Fibroblast of skin of right quadriceps (primary cell): ENCODE measurements around the gene BTG1.
"Not testable (repeated sequence)": the region's sequence is repeated elsewhere in the genome, so short reads cannot be mapped to it uniquely, and the experiment has no call there.

Experiments used
- DNase-seq: peaks from one replicate; pipeline ENCODE4 v3.0.0-alpha.2; 2013

BTG1 gene

DNA sequence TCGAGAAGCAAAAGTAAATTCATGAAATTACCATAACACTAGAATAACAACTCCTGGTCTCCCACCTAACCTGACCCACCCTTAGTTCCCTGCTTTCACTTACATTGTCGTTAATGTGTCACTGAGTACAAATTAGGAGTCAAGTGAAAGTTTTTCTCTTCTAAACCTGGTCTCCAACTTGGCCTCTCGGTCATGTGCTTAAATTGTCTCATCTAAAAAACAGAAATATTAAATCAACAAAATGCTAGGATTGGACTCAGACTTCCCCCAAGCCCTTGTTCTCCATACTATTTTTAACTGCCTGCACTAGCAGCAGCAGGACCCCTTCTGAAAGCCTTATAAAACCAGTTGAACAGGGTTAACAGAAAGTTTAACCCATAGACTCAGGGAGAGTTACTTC, 1.8 kb upstream of the BTG1 start:
- DNase-seq, result no peak

DNA sequence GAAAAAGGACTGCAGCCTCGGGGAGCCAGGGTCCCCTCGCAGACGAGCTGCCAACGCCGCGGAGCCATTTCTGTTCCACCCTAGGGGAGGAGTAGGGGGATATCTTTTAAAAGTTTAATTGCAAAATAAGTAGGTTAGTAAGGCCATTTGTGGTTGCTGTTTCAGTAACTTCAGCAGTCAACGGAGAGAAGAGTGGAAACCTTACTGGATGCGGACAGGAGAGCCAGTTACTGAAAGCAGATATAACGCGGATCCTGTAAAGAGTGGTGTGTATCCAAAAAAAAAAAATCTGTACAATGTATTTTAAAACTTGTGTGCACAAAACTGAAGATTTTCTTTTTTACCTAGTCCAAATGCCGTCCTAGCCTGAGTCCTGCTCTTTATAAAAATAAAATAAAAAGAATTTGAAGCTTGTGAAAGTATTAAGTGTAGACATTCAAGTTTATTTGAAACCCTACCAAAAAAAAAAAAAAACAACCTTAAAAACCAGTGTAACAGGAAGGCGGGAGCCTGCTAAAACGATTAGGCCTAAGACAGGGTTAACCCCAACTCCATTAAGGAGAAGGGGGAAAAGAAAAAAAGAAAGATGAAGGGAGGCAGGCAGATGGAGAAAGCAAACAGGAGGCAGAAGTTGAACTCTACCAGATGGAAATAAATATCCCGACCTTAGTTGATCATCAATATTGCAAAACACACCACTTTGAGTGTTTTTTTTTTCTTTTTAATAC, 1.0 kb upstream of the BTG1 start:
- DNase-seq, result no peak

DNA sequence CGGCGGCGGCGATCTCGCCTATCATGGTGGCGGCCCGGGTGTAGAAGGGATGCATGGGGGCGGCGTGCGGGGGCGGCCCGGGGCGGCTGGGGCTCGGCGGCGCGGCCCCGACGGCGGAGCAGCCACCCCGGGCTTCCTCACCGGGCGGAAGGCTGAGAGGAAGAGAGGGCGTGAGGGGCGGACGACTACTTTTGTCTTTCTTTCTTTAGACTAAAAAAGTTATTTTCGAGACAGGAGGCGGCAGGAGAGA, 240 bp downstream of the BTG1 start:
- no peak for DNase-seq

DNA sequence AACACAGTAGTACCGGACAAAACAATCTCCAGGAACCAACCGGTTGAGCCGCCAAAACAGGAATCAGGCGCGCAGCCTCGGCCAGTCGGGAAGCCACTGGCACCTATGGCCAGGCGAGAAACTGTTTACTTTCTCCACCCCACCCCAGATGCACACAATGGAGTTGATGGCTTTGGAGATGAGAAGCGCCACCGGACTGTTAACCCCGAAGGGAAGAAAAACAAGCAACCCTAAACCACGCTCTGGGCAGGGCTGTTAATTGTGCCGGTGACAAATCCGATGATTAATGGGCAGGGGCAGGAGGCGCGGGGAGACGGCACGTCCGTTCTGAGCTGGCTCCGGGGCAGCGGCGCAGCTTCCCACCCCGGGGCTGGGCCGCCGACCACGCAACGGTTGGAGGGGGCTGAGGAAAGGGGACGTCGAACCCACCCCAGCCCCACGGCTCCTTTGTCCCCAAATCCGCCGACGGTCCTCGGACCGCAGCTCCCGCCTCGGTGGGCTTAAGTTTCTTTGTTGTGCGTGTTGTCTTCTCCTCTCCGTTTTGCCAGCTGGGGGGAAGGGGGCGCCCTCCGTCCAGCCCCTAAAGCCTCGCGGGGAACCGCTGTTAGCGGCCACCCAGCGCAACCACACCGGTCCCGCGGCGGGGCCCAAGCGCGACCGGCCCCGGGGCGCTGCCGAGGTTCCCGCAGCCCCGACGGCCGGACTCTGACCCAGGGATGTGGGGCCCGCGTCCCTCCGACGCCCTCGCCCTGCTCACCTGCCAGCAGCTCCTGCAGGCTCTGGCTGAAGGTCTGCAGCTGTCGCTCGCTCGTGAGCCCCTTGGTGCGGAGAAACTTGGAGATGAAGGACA, 790 bp downstream of the BTG1 start:
- DNase-seq, result peak; percentile 61

DNA sequence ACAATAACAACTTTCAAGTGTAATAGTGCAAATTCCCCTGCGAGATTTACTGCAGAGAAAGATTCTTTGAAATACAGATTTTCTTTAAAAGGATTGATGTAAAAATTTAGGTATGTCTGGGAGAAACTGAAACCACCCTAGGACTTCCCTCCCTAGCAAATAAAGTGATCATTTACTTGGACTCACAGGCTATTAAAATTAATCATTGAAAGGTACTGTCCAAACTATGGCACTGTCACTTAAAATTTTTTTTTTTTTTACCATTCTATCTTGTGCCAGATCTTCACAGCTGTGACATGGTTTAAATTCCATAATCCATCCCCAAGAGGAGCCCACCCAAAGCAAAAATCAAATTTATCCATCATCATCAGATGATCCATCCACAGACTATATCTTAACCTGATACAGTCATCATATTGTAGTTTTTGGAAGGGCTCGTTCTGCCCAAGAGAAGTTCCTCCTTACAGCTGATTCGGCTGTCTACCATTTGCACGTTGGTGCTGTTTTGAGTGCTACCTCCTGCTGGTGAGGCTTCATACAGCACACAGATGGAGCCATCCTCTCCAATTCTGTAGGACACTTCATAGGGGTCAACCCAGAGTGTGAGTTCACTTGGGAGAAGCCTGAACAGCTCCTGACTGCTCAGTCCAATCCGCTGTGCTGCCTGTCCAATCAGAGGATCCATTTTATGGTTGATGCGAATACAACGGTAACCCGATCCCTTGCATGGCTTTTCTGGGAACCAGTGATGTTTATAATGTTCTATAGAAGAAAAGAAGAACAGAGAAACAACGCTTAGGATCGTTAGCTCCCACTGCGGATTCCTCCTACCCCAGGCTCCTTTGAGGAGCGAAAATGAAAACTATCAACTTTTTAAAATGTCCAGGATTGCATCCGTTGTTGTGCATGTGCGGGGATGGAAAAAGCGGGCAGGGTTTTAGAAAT, 1.7 kb downstream of the BTG1 start:
- DNase-seq, result peak; percentile 97

DNA sequence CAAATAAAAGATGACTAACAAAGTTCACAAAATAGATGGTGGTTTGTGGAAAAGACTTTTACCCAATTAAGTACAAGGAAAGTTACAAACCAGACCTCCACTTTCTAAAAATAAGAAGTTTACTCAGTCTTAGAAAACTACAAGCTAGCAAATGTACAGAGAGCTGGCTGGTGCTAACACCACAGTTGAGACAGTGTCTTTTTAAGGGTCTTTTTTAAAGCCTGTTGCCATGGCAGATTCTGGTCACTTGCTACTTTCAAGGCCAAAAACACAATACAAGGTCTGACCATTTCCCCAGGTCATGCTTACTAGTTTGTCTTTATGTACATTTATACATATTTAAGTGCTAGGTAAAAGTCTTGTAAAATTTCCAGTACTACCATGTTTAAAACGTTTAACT, 2.4 kb downstream of the BTG1 start:
- DNase-seq, result no peak

DNA sequence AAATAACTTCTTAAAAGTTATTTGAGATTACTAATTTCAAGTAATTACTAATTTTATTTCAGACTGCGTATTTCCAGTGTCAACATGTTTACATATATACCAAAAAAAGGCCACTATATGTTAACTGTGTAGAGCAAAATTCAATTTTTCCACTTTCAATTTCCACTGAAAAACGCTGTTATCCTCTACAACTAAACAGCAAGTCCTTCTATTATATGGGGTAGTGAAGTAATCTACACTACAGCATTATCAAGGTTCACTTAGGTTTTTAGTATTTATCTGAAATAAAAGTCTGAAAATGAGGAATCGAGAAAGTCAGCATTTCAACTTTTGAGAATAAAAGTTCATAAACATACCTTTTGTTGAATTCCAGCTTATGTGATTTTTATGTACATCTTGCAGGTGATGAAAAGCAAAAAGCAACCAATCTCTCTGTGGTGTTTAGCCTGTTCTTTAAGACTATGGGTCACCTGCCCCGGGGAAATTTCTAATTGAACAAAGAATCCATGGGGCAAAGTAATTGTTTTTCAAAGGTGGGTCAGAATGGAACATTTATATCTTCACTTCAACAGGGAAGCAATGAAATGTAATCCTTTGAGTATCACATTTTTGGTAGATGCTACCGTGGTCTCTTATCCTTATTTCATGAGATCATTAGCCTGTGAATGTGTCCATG, 3.3 kb downstream of the BTG1 start:
- no peak for DNase-seq

DNA sequence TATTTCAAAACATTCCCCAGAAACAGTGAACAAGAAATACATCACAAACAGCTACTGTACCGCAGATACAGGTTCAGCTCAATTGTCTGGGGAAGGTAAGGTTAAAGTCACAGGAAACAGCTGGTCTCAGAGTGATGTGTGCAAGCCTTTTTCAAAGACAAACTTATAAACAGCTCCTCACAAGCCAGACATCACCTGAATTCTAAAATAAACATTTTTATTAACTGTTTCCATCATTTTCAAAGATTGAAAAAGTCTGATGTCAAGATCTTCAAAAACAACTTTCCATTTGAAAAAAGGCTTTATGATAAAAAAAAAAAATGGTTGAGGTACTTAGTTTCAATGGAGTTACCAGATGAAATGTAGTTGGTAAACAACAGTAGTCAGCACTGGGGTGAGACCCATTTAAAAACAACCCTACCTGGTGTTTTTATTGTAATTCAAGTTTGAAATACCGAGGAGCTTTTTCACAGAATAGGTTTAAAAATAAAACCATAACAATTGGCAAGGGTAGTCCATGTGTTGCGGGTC, 4.0 kb downstream of the BTG1 start:
- DNase-seq, result no peak

DNA sequence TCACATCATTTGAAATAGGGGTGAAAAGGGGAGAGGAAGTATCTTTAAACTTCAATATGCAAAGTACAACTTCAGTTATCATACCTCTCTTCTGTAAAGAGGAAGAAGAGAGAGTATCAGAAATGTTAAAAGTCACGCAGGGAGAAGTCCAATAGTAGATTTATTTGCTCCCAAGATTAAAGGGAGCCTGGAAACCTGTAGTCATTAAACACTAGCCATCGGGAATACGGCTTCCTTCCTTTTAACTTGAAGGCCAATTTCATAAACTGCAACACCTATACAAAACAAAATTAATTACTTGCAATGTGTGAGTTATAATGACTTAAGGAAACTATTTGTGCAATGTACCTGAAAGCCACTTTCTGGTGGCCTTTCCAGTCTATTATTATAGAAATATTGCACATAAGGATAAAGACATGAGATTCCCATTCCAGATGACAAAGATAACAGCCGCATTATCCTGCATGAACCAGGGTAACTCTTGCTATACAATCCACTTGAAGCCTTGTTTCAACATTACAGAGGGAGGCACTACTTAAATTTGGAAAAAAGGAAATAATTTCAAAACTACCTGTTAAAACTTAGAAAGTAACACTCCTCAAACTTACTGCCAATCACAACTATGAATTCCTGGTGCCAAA, 4.6 kb downstream of the BTG1 start:
- no peak for DNase-seq

DNA sequence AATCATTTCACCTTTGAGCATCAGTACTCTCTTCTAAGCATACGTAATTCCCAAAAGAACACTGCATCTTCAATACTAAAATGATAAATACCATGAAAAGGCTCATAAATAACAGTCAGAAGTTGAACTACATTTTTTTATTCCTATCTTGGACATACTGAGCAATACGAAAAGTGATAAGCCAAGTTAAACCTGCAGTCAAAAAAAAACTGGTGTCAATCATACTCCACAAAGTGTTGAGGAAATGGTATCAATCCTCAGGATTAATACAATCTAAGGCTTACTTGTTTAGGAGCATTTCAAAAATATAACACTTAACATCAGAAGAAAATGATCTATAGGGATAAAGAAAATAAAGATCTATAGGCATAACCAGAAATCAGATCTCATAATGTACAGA, 5.5 kb downstream of the BTG1 start:
- DNase-seq, result no peak

DNA sequence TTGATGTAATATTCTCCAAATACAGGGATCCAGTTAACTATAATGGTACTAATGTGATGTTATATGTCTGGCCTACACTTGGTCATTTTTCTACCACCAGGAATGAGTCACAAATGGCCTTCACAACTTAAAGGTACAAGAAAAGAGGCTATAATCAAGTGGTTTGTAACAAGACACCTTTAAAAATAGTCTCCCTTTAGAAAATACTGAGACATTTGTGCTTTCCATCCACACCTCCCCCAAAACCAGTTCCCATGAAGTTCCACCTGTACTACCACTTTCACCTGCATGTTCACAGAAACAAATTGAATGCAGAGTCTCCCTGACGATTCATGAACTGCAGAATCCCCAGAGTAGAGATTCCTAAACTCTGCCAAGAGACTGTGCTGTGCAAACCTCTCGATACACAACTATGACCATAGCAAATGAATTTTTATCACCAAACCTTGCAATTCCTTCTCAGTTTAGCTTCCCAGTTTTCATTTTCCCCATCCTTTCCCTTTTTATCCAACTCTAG, 6.0 kb downstream of the BTG1 start:
- DNase-seq, result no peak

DNA sequence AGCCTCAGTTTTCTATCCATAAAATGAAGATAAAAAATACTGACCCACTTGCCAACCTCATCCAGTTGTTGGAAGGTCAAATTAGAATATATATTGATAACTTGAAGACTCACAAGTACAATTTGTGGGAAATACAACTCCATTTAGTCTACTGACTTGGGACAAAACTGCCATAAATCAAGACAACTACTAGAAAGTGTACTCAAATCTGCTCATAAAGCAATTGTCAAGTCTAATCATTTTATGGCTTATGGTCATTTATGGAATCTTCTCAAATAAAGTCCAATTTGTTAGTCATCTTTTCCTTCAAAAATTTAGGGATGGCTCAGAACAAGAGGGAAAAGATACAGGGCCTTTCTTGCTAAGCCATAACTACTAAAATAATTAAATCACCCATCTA, 7.0 kb downstream of the BTG1 start:
- peak; percentile 35 for DNase-seq

DNA sequence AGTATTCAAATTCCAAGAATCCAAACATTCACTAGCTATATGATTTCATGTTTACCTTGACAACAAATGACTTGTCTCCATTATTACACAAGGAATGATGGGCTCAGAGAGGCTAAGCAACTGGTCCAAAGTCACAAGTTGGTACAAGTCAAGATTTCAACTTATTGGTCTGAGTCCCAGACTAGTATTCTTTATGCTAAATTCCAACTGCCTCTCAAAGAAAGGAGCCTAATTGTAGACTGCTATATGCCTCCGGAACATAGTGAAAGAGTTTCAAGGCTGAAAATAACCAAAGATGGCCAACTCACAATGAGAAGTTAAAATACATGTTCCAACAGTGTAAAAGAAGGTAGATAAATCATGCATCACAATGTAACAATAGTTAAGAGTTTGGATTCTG, 7.5 kb downstream of the BTG1 start:
- DNase-seq, result no peak

DNA sequence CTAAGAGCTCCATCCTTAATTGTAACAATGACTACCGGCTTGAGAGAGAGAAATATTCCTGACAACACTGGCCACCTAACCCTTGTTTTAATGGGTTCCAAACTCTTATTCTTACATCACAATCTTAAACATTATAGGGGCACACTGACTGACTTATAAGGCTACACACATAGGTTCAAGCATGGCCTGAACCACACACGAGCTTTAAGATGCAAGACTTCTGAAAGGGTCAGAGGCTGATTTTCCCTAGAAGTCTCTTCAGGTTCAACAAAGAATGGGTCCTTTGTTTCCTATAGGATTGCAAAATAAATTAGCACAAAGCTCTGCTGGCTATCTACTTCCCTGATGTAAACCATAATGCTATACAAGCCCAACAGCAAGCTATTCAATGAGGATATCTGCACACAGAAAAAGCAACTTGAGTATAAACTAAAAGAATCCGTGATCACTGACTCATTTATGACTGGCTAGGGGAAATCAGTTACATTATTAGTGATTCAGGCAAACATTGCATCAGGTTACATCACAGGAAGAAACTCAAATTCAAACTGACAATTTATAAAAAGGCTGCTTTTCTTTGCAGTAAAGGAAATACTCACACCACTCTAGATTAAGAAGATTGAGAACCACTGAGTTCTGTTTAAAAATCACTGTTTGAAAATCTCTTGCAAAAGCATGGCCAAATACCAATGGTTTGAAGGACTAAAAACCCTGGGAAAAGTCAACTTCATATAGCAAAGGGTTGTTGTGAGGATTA, 8.5 kb downstream of the BTG1 start:
- peak; percentile 93 for DNase-seq

DNA sequence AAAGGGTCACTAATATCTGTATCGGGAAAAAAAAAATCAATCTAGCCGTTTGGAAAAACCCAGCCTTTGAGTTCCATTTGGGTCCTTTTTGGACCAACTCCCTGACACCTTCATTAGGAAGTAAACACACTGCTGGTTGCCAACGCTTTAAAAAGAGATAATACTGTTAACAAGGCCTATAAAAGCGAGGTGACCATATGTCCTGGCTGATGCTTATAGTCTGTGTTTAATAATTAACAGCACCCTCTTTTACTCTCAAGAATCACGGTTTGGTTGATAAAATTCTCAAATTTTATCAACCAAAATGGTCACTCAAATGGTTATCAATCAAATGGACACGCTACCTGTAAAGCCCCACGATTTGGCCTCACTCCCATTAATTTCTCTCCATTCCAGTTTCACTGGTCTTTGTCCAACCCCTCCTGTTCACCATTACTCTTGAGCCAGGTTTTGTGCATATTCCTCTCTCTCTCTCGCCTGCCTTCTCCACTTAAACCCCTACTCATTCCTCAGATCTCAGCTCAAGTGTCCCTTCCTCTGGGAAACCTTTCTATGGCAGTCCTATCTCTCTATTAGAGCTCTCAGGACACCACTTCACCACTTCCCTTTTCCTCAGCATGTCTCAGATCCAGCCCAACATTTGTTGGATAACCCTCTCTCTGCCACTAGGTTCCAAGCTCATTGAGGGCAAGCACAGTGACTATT, 9.5 kb downstream of the BTG1 start:
- no peak for DNase-seq

DNA sequence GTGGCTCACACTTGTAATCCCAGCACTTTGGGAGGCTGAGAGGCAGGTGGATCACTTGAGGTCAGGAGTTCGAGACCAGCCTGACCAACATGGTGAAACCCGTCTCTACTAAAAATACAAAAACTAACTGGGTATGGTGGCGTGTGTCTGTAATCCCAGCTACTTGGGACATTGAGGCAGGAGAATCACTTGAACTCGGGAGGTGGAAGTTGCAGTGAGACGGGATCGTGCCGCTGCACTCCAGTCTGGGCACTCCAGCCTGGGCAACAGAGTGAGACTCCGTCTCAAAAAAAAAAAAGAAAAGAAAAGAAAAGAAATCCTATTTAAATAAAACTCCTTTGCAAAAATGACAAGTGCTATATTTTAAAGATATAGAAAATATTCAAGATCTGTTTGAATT, 10.1 kb downstream of the BTG1 start:
- DNase-seq, result not testable (repeated sequence)

DNA sequence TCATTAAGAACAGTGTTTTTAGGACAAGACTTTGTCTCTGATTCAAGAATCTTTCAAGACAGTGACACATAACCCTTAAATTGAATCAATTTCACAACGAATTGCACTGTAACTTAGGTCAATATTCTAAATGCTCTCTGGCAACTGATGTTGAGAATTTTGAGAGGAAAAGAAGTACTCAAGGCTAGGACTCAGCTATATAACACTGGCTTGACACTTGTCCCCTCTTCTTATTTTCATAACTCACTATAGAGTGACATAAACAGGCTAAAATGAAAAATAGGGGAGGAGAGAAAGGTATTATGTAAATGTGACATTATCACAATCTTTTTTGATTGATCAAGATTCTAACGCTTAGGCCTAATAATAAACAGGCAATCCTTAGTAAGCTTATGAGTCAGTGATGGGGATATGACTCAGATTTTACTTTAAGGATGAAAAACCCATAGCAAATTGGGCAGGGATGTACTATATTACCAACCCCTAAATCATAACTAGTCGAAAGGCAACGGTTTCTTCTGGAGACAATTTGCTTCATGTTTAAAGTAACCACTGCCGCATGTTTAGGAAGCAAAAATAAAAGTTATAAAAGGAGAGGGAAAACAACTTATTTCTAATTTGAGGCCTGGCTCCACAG, 10.9 kb downstream of the BTG1 start:
- DNase-seq, result peak; percentile 91

DNA sequence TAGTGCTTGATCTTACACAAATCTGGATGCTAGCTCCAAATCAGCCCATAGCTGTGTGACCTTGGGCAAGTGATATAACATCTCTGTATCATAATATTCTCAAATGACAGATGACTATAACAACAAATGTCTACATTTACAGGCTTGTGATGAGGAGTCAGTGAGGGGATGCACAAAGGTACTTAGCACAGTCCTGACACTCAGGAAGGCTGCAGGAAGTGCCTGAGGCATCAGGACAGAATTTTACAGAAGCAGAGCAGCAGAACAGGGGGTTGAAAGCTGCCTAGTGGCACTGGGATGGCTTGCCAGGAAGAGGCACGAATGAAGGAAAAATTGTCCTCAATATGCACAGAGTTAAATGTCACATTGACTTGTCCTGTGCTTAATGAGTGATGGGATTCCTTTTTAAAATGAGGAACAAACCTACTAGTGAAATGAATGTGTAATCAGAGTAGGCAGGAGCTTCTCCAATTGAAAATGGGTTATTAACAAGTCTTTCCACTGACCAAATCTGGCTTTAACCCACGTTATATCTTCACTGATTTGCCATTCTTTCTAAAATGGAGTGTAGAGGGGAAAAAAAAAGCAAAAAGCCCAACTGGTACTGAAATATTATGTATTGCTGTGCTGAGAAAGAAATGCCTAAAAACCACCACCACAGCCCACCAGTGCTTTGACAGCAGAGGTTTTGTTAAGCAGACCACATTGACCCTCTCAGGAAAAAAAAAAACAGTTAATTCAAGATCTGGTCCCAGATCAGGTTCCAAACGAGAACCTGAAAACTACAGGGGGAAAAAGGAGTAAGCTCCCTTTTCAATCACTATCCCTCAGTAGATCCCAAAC, 11.6 kb downstream of the BTG1 start:
- DNase-seq, result no peak

DNA sequence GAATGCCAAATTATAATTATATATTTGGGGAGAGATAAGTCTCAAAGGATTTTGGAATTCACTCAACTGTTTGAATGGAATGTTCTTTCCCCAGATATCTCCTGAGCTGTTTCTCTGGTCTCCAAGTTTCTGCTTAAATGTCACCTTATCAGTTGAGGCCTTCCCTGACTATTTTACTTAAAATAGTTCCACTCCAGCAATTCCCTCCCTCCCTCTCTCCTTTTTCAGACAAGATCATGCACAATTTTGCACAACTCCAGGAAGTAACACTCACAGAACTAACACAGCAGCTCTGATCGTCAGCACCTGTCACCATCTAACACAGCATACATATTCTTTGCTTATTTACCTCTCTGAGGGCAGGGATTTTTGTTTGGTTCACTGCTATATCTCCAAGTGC, 12.5 kb downstream of the BTG1 start:
- no peak for DNase-seq
